GM12891 (cell line): Measurements from ENCODE around the gene GNAQ.

ENCODE experiments used
- POLR2A ChIP-seq: IDR thresholded peaks from 2 replicates; pipeline ENCODE4 v1.6.1; 2011; ENCODE audit warnings: low read depth, low read length, control low read depth
- POLR2AphosphoS5 ChIP-seq: IDR thresholded peaks from 2 replicates; pipeline ENCODE4 v1.6.1; 2011; ENCODE audit warnings: low read depth, low read length, control low read depth
- TAF1 ChIP-seq: IDR thresholded peaks from 2 replicates; pipeline ENCODE4 v1.6.1; 2011; ENCODE audit warnings: low read depth, low read length, control low read depth

GRCh38 chr9:77805810-77806209 lies 225.8 kb downstream of the GNAQ start:
- TF ChIP-seq POLR2A (no peak), TAF1 (no peak), POLR2AphosphoS5 (no peak)
